ENCODE measurements around the gene KCNC1.

DNA sequence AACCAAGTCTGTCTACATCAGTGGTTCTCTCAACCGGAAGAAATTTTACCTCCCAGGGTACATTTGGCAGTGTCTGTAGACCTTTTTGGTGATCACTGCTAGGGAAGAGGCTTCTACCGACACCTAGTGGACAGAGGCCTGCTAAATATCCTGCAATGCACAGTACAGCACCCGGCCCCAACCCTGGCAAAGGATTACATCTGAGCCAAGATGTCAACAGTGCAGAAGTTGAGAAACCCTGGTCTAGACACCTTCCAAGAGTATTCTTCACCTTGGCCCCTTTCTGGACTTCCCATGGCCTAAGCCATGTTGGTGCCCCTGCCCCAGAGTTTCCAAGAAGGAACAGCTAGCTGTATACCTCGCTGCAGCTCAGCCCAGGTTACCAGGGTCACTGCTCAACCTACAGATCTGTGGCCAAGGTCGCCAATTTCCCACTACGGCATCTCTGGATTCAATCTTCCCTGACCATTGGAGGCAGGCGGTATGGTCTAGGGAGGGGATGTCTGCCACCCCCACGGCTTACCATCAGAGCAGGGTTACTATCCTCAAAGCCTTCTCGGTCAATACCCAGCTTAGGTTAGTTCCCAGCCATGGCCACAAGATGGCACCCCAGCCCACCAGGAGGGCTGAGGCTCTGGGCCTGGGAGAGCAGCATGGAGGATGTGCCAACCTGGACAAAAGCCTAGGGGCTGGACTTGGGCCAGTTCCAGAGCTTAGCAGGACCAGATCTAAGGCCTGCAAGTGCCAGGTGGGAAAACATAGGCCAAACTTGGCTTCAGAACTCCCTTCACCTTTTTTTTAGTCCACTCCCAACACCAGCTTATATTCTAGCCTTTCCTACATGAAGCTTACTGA, 3.7 kb upstream of the KCNC1 start:
- TF ChIP-seq POLR2A (IDR thresholded peaks at IDR 0.05; ENCODE audit: low read length), result no peak
- no peak for TF ChIP-seq GATA1 (IDR thresholded peaks at IDR 0.05; ENCODE audit: low read depth, low read length)

Measured in erythroblast (primary cell).